Neural crest cell (in vitro differentiated cells): ENCODE data around the gene MACROD1. TPM values are rescaled to one million over a fixed set of nuclear protein-coding genes. Genes with fewer than 3 reads are reported as not detected.

ENCODE experiments used
- DNase-seq: peaks from one replicate; pipeline ENCODE4 v3.0.0; 2021; ENCODE audit warnings: low read depth, mixed read lengths, low spot score
- H3K27ac Mint-ChIP-seq: one replicate; pipeline ENCODE4 v1.8.0; 2021; ENCODE audit warnings: mild to moderate bottlenecking, mixed read lengths; ENCODE audit not compliant: unreplicated experiment
- H3K27me3 Mint-ChIP-seq: 2 replicates; pipeline ENCODE4 v1.8.0; 2021; ENCODE audit warnings: low read depth, mild to moderate bottlenecking, mixed read lengths
- H3K36me3 Mint-ChIP-seq: 2 replicates; pipeline ENCODE4 v1.8.0; 2021; ENCODE audit warnings: low read depth, mild to moderate bottlenecking, mixed read lengths
- H3K4me1 Mint-ChIP-seq: 2 replicates; pipeline ENCODE4 v1.8.0; 2021; ENCODE audit warnings: mixed read lengths
- H3K4me3 Mint-ChIP-seq: one replicate; pipeline ENCODE4 v1.8.0; 2021; ENCODE audit warnings: mild to moderate bottlenecking, mixed read lengths
- H3K9me3 Mint-ChIP-seq: 2 replicates; pipeline ENCODE4 v1.8.0; 2021; ENCODE audit warnings: mixed read lengths
- CTCF ChIP-seq: fragments of 200-600 bp; sonication (generic); conservative IDR thresholded peaks from 2 replicates; pipeline ENCODE4 v1.5.0; 2021; ENCODE audit warnings: antibody characterized with exemption, mild to moderate bottlenecking
- total RNA-seq: library from RNA; stranded (reverse); gene quantifications from 2 replicates; pipeline ENCODE4 v1.2.1, GENCODE V29; 2021

The MACROD1 gene
- total RNA-seq, 1 donor from 2014 or later: 26.1 TPM

DNA sequence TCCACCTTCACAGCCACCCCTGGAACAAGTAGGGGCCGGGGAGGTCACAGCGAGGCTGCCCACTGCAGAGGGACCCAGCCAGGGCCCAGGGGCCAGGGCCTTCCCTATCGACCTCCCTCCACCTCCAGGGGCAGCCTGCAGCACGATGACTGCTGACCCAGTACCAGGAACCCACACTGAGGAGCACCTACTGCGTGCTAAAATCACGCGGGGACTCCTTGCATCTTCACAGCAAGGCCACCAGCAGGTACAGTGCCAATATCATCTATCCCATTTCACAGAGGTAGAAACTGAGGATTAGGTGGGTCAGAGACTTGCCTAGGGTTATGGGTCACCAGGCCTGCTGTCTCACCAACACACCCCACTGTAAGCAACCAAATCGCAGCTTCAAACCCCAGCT, 14.6 kb downstream of the MACROD1 start:
- Mint-ChIP-seq H3K4me3 (no peak overlapping the region), H3K36me3 (no peaks in the 10 kb centered on the region), H3K4me1 (peaks cover 19% of the 10 kb centered on the region), H3K27ac (no peak overlapping the region), H3K9me3 (no peaks in the 10 kb centered on the region), H3K27me3 (peaks cover 5% of the 10 kb centered on the region)
- TF ChIP-seq CTCF: no peak
- no peak for DNase-seq

DNA sequence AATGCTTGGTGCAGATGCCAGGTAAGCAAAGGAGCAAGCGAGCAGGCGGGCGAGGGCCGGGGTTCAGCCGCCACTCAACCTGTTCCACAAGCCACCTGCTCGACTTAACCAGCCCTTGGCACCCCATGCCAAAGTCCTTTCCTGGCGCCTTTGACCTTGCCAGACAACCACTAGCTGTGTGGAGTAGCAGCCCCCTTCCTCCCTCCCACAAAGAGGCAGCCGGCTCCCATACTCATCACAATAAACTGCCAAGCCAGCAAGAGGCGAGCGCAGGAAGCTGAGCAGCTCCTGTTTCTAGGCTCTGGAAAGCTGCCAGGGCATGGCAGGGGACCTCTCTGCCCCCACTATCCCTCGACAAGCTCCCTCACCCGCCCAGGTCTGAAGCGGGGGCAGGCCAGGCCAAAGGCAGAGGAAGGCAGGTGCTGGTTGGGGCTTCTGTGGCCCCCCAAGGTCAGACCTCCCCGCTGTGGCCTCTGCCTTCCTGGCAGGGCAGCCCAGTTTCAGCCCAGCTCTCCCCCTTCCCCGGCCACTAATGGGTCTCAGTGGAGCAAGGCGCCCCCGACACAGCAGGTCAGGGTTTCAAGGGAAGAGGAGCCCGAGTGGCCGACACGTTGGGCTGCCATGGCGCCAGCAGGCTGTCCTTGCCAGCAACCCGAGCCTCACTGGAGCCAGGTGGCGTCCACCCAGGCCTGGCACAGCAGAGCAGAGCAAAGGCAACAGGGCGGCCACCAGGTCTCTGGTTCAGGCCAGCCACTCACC, 15.3 kb downstream of the MACROD1 start:
- no peak for TF ChIP-seq CTCF
- H3K36me3 Mint-ChIP-seq: no peaks in the 10 kb centered on the region
- H3K9me3 Mint-ChIP-seq: no peaks in the 10 kb centered on the region
- no peak overlapping the region for H3K27ac Mint-ChIP-seq
- no peak for DNase-seq
- peaks cover 5% of the 10 kb centered on the region for H3K27me3 Mint-ChIP-seq
- H3K4me1 Mint-ChIP-seq: peaks cover 19% of the 10 kb centered on the region
- H3K4me3 Mint-ChIP-seq: no peak overlapping the region

- H3K9me3 Mint-ChIP-seq: no peaks in the 10 kb centered on the region
- DNase-seq: no peak
- no peaks in the 10 kb centered on the region for H3K36me3 Mint-ChIP-seq
- H3K27me3 Mint-ChIP-seq: peaks cover 5% of the 10 kb centered on the region
- peaks cover 23% of the 10 kb centered on the region for H3K4me1 Mint-ChIP-seq
- no peak overlapping the region for H3K4me3 Mint-ChIP-seq
- no peak overlapping the region for H3K27ac Mint-ChIP-seq
- TF ChIP-seq CTCF: no peak
Measured at GRCh38 chr11:64150051-64150450, 15.9 kb downstream of the MACROD1 start.

DNA sequence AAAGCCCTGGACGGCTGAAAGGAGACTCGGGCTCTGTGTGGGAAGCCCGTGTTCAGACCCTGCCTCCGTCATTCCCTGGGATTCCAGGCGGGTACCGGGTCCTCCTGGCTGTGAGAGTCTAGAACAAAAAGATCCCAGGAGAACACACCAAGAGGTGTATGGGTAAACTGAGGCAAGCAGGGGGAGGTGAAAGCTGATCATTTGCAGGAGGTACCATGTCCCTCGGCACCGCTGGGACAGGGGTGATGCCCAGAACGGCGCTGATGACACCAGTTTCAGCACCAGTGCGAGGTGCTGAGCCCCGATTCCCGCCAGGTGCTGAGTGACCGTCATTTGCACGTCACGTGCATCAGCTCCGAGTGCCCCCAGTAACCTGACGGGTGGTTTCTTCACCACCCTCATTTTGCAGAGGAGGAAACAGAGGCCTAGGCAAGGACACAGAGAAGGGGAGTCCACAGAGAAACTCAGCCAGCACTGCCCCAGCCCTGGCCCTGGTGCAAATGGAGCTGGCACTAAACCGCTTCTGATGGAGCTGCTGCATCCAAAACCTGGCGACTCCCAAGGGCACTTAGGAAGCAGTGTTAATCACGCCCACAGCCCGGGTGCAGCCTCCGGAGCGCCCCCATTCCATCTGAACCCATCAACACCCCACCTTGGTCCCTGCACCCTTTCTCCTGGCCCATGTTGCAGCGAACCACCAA, 16.8 kb downstream of the MACROD1 start:
- no peak overlapping the region for H3K27ac Mint-ChIP-seq
- peak; percentile 45 for TF ChIP-seq CTCF
- peaks cover under 1% of the 10 kb centered on the region for H3K27me3 Mint-ChIP-seq
- H3K4me3 Mint-ChIP-seq: peak overlapping the region; percentile 54
- no peaks in the 10 kb centered on the region for H3K9me3 Mint-ChIP-seq
- peaks cover 20% of the 10 kb centered on the region for H3K4me1 Mint-ChIP-seq
- no peak for DNase-seq
- H3K36me3 Mint-ChIP-seq: no peaks in the 10 kb centered on the region

GRCh38 chr11:64148226-64148916, 17.5 kb downstream of the MACROD1 start:
- peak overlapping the region; percentile 54 for H3K4me3 Mint-ChIP-seq
- peak; percentile 89 for DNase-seq

More at GRCh38 chr11:64148226-64148916, 17.5 kb downstream of the MACROD1 start:
- peak; percentile 97 for TF ChIP-seq CTCF
- no peaks in the 10 kb centered on the region for H3K27me3 Mint-ChIP-seq
- peaks cover 19% of the 10 kb centered on the region for H3K4me1 Mint-ChIP-seq
- no peak overlapping the region for H3K27ac Mint-ChIP-seq
- H3K36me3 Mint-ChIP-seq: no peaks in the 10 kb centered on the region
- H3K9me3 Mint-ChIP-seq: no peaks in the 10 kb centered on the region
